ENCODE data around the gene MYO3A.
A peak's percentile ranks its signal among the peaks of the same experiment; 100 is the strongest.

MYO3A gene

GRCh38 chr10:26216585-26217395 lies 282.8 kb downstream of the MYO3A start, which contains the start of gene GAD2:
Gene GAD2, plus strand, starts transcription at chr10:26216774. Its CDS starts 36 bp downstream, at chr10:26216810.
- peak in 1 of 2 experiments; percentile 13 for DNase-seq

- DNase-seq = peak in 1 of 2 experiments; percentile 29
These were observed 283.5 kb downstream of the MYO3A start for GRCh38 chr10:26217396-26218086.

GRCh38 chr10:26219676-26220075 lies 285.6 kb downstream of the MYO3A start:
- no peak for DNase-seq

DNA sequence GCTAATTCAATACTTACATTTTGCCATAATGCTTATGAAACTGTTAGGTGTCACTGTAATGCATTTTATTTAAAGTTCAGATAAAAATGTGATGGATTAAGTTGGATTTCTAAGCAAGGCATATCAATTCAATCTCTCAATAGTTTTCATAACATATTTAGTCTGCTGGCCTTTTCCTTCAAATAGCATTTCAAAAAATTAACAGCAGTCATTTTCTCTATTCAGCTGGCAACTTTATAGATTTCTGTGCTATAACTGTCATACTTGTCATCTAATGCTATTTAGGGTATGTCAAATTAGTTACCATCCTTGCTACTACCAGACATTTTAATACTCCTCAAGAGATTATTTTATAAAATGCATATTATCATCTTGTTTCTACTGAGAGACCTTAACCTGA lies 286.9 kb downstream of the MYO3A start:
- DNase-seq = no peak

GRCh38 chr10:26221541-26221940 lies 287.5 kb downstream of the MYO3A start:
- DNase-seq = no peak

DNA sequence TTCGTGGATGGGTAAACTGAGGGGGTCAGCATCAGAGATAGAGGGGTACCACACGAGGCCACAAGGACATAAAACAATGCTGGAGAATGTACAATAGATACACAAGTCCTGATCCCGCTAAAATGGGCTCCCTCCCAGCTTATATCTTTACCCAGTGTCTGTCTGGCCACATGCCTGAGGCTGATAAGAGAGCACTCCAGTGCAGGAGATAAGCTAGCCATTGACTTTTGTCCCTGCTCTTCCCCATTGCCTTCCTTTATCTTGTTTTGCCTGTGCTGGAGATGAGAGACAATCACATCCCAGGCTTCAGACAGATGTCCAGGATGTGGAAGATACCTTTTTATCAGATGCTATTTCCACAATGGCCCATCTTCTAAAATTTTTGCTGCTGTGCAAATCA lies 288.5 kb downstream of the MYO3A start:
- no peak for DNase-seq

- DNase-seq = no peak
These were observed 291.3 kb downstream of the MYO3A start for GRCh38 chr10:26225322-26225721.

DNA sequence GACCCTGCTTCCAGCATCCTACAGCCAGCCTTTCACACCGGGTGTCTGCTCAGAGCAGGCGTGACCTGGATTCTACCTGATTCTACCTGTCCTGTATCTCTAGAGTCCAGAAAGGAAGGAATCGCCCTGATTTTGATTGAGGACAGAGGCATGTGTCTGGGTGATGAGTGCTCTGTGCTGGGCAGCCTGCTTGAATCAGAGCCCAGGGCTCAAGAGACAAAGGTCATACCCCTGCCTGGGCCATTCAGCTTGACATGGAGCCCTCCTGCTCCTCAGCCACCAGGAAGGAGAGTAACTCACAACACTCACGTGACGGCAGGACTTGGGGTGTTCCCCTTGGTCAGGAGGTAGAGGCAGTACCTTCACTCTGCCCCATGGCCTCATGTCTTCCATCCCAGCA lies 293.8 kb downstream of the MYO3A start:
- no peak for DNase-seq

- DNase-seq = no peak
These were observed 298.1 kb downstream of the MYO3A start for GRCh38 chr10:26232174-26232573.

DNA sequence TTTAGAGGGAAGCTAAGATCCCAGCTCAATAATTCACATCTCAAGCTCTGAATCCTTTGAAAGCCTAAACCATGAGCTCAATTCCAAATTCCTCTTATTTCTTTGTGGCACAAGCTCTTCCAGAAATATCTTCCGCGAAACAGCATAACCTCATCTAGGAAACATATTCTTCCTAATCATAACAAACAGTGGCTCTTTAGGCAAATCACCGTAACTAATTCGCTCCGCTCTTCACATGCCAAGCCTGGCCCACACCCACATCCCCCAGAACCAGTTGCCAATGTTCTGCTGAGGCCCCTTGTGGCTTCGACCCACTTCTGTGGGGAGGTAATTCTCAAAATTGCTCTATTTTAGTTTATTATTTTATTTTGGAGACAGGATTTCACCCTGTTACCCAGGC lies 301.7 kb downstream of the MYO3A start:
- DNase-seq = no peak

- no peak for DNase-seq
These were observed 304.3 kb downstream of the MYO3A start for GRCh38 chr10:26238378-26238777.

DNA sequence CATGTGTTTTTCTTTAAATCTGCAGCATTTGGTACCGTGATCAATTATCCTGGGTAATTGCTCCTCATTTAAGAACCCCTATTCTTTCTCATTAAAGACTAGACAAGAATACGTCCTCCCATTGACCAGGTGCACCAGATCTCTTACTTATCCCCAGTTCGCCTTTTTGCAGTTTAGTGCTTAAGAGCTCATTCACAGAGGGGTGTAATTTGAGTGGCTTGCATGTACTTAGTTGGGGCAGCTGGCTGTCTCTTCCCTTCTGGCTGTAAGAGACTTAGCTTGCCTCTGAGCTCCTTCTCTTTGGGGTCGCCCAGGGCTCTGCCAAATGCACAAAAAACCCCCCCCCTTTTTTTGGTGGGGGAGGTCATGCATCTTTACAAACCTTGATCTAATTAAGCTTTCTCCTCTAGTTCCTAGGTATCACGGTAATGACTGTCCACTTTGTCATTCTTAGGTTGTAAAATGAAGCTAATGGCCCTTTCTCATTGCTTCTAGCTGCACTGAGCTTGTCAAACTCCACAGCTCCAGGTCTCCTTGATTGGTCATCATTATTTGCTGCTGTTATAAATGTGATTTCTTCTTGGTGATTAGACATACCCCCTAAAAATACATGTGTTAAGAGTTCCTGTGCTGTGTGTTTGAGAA lies 308.8 kb downstream of the MYO3A start:
- DNase-seq = peak; percentile 75 to 92

DNA sequence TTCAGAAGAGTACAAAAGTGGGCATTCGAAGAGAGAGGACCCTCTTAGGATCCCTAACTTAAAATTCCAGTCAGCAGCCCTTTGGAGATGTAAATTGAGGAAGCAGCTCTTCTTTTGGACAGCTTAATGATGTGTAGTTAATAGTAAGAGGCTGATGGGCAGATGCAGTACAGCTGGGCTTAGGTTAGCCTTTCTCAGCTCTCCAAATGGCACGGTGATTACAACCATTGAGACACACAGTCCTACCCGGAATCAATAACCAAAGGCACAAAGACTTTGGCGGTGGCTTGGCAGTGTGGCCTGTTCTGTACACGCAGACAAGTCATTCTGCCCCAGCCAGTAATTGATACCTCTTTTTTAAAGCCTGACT lies 309.3 kb downstream of the MYO3A start:
- DNase-seq = peak in 1 of 2 experiments; percentile 45

- no peak for DNase-seq
These were observed 315.7 kb downstream of the MYO3A start for GRCh38 chr10:26249681-26250080.

DNA sequence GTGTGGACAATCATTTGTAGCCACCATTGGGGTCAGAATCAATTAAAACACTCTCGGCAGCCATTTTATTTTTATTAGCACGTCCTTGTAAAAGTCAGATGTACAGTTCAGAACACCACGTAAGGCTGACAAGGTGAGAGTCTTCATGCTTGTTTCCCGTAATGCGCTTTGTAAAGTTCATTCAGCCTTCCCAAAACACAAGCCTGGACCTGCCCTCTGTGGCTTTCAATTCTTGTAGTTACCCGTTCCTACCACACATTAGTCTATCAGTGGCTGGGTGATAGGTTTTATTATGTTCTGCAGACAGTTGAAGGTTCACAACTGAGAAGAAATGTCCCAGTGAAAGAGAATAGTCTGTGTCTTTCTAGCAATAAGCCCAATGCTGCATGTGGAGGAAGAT lies 317.9 kb downstream of the MYO3A start:
- DNase-seq = no peak

DNA sequence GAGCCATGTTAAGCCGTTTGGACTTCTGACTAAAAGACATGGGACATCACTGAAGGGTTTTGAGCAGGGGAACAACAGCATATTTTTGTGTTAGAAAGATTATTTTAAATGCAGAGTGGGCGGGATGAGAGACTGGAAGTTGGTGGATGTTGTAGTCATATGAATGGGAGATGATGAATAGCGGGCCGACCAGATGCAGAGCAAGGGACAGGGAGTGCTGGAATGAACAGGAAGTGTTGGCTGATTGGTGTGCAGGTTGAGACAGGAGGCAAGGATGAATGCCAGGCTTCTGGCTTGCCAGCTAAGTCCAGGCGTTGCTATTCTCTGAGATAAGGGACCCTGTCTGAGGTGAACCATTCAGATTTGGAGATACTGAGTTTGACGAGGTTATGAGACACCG lies 320.6 kb downstream of the MYO3A start:
- DNase-seq = no peak

GRCh38 chr10:26259341-26259740 lies 325.3 kb downstream of the MYO3A start:
- DNase-seq = no peak
